Chondrocyte (in vitro differentiated cells): ENCODE results near the gene ZCCHC10. TPM values are rescaled to one million over a fixed set of nuclear protein-coding genes. Genes with fewer than 3 reads are reported as not detected.

Experiments
- DNase-seq: peaks from one replicate; pipeline ENCODE4 v3.0.0; 2021; ENCODE audit warnings: mixed read lengths, low spot score
- H3K27ac Mint-ChIP-seq: one replicate; pipeline ENCODE4 v1.8.0; 2021; ENCODE audit warnings: mild to moderate bottlenecking, moderate library complexity, mixed read lengths; ENCODE audit not compliant: unreplicated experiment
- H3K27me3 Mint-ChIP-seq: 2 replicates; pipeline ENCODE4 v1.8.0; 2021; ENCODE audit warnings: low read depth, mixed read lengths
- H3K36me3 Mint-ChIP-seq: 2 replicates; pipeline ENCODE4 v1.8.0; 2021; ENCODE audit warnings: low read depth, mixed read lengths
- H3K4me1 Mint-ChIP-seq: 2 replicates; pipeline ENCODE4 v1.8.0; 2021; ENCODE audit warnings: low read depth, mild to moderate bottlenecking, mixed read lengths
- H3K4me3 Mint-ChIP-seq: one replicate; pipeline ENCODE4 v1.8.0; 2021; ENCODE audit warnings: mild to moderate bottlenecking, moderate library complexity, mixed read lengths; ENCODE audit not compliant: unreplicated experiment
- H3K9me3 Mint-ChIP-seq: 2 replicates; pipeline ENCODE4 v1.8.0; 2021; ENCODE audit warnings: low read depth, mixed read lengths
- CTCF ChIP-seq: fragments of 200-600 bp; sonication (generic); IDR thresholded peaks from 2 replicates; pipeline ENCODE4 v1.5.0; 2021; ENCODE audit warnings: antibody characterized with exemption, mild to moderate bottlenecking, moderate library complexity
- total RNA-seq: library from RNA; stranded (reverse); gene quantifications from 3 replicates; pipeline ENCODE4 v1.2.1, GENCODE V29; 2021

ZCCHC10 gene
- total RNA-seq, 1 donor from 2014 or later = 19.9 TPM

GRCh38 chr5:133054697-133055471, 28.5 kb upstream of the ZCCHC10 start:
- no peaks in the 10 kb centered on the region for H3K36me3 Mint-ChIP-seq
- no peak overlapping the region for H3K27ac Mint-ChIP-seq
- H3K4me1 Mint-ChIP-seq = peaks cover 59% of the 10 kb centered on the region
- H3K4me3 Mint-ChIP-seq = no peak overlapping the region
- H3K27me3 Mint-ChIP-seq = no peaks in the 10 kb centered on the region
- no peak for DNase-seq
- no peak for TF ChIP-seq CTCF
- no peaks in the 10 kb centered on the region for H3K9me3 Mint-ChIP-seq

- Mint-ChIP-seq H3K4me3 (peak overlapping the region; percentile 90), H3K36me3 (no peaks in the 10 kb centered on the region), H3K27ac (peak overlapping the region; percentile 99), H3K9me3 (no peaks in the 10 kb centered on the region), H3K4me1 (peaks cover 73% of the 10 kb centered on the region), H3K27me3 (no peaks in the 10 kb centered on the region)
- no peak for DNase-seq
- no peak for TF ChIP-seq CTCF
These were observed 27.1 kb upstream of the ZCCHC10 start for GRCh38 chr5:133053448-133053847.

GRCh38 chr5:133052317-133053175, 26.2 kb upstream of the ZCCHC10 start:
- no peak for TF ChIP-seq CTCF
- no peaks in the 10 kb centered on the region for H3K36me3 Mint-ChIP-seq
- no peaks in the 10 kb centered on the region for H3K9me3 Mint-ChIP-seq
- peak overlapping the region; percentile 90 for H3K4me3 Mint-ChIP-seq
- H3K27me3 Mint-ChIP-seq = no peaks in the 10 kb centered on the region
- no peak for DNase-seq
- H3K27ac Mint-ChIP-seq = peak overlapping the region; percentile 99
- peaks cover 75% of the 10 kb centered on the region for H3K4me1 Mint-ChIP-seq

GRCh38 chr5:133051542-133052316, 25.4 kb upstream of the ZCCHC10 start, which contains the start of gene HSPA4:
Gene HSPA4 (plus strand): TSS chr5:133052013. CDS start chr5:133052251, 238 bp downstream.
- Mint-ChIP-seq H3K4me3 (peak within 1 kb of the TSS; percentile 90), H3K4me1 (peaks cover 73% of the 10 kb centered on the region), H3K27ac (peak within 1 kb of the TSS; percentile 99), H3K27me3 (no peaks in the 10 kb centered on the region), H3K9me3 (no peaks in the 10 kb centered on the region), H3K36me3 (no peaks in the 10 kb centered on the region)
- TF ChIP-seq CTCF = peak; percentile 21
- peak; percentile 97 for DNase-seq
